Hematopoietic multipotent progenitor cell treated with erythropoietin and hydrocortisone succinate and interleukin-3 and kit ligand, for 8 days (in vitro differentiated cells): ENCODE measurements around the gene ZFAND2B.

Experiments
- DNase-seq: peaks from one replicate; pipeline ENCODE4 v3.0.0-alpha.2; 2015

ZFAND2B gene

DNA sequence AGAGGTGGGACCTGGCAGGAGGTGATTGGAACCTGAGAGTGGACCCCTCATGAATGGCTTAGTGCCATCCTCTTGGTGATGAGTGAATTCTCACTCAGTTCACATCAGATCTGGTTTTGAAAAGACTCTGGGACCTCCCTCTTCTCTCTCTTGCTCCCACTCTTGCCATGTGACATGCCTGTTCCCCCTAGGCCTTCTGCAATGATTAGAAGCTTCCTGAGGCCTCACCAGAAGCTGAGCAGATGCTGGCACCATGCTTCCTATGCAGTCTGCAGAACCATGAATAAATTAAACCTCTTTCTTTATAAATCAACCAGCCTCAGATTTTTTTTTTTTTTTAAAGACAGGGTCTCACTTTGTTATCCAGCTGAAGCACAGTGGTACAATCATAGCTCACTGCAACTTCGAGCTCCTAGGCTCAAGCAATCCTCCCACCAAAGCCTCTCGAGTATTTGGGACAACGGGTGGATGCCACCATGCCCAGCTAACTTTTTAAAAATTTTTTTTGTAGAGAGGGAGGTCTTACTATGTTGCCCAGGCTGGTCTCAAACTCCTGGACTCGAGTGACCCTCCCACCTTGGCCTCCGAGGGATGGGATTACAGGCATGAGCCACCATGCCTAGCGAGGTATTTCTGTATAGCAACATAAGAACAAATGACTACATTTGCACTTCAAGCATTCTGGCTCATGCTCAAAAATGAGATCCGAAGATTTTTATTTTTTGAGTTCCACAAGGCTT is 2.0 kb upstream of the ZFAND2B start:
- DNase-seq, result no peak

GRCh38 chr2:219205165-219205538 is 1.4 kb upstream of the ZFAND2B start:
- peak; percentile 0 for DNase-seq

GRCh38 chr2:219205981-219206327 is 628 bp upstream of the ZFAND2B start:
- no peak for DNase-seq

GRCh38 chr2:219207134-219207883 is 727 bp downstream of the ZFAND2B start:
- DNase-seq, result peak; percentile 1

DNA sequence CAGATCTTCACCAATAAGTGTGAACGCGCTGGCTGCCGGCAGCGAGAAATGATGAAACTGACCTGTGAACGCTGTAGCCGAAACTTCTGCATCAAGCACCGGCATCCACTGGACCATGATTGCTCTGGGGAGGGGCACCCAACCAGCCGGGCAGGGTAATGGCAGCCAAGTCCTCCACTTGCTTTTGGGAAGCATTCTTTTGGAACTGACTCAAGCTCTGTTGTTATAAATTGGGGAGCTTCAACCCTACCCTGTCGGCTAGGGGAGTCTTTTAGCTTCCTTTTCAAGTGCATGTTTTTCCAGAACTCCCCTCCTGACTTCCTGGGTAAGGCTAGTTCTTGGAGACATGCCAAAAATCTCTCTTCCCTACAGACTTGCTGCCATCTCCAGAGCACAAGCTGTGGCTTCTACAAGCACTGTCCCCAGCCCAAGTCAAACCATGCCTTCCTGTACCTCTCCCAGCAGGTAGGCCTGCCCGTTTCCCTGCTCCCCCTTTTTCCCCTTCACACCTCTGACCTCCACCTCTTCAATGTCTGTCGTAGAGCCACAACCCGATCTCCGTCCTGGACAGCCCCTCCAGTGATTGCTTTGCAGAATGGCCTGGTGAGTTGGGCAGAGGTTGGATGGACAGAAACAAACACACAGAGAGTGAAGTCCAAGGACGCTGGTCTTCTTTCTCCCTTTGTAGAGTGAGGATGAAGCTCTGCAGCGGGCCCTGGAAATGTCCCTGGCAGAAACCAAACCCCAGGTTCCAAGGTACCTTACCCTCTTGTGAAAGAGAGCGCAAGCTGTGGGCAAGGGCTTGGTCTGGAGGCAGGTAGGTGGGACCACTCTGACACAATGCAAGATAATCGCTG is 1.5 kb downstream of the ZFAND2B start:
- peak; percentile 2 for DNase-seq

GRCh38 chr2:219209236-219210195 is 2.9 kb downstream of the ZFAND2B start:
- DNase-seq, result no peak

GRCh38 chr2:219210196-219210885 is 3.8 kb downstream of the ZFAND2B start:
- DNase-seq, result no peak

GRCh38 chr2:219210886-219211362 is 4.3 kb downstream of the ZFAND2B start:
- DNase-seq, result peak; percentile 0

DNA sequence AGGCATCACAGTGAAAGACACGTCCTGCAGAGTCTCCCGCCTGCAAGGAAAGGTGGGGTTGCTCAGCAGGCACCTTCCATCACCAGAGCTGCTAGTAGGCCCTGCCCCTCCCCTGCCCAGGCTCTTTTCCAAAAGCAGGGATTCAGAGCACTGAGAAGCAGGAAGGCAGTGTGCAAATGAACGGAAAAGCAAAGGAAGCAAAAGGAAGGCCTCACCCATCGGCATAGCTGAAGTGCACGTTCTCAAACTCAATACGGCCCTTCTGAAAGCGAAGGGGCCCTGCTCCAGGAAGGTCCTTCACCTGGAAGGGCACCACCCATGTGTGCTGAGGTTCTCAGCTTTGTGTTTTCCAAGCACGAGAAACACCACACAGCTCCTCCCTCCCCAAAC is 6.4 kb downstream of the ZFAND2B start:
- no peak for DNase-seq

DNA sequence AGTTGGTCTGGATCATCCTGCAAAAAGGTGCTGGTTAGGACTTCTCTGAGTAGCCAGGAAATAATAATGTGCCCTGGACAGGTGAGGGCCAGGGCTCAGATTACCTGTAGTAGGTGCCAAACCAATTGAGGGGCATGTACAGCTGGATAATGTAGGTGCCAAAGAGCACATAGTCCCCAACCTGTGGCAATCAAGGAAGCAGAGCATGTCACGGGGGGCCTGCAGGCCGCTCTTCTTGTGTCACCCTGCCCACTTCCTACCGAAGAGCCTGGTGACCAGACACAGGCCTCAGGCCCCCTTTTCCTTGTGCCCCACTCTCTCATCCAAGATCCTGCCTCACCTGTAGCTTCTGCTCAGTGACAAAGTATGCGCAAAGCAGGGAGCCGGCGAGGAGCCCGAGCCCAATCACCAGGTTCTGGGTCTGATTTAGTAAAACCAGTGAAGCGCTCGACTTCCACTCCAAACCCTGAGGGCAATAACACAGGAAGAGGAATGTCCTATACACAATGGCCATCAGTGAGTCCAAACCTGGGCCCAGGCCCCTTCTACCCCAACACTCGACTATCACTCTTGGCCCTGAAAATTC is 7.0 kb downstream of the ZFAND2B start:
- no peak for DNase-seq

DNA sequence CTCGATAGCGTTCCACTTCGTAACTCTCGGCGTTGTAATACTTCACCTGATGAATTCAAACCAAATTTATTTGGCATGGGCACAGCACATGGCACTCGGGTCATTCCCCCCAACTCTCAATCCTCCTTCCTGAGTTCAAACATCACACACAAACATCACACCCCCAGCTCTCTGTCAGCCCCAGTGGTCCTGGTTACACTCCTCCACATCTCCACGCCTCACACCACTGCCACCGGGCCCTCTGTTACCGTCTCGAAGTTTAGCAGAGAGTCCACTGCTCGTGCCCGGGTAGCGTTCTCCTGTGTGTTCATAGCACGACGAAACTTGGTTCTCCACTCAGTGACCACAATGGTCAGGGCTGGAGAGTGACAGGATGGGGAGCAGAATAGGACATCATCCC is 7.6 kb downstream of the ZFAND2B start:
- no peak for DNase-seq

- DNase-seq, result no peak
Observed at GRCh38 chr2:219214786-219215185, 8.2 kb downstream of the ZFAND2B start.

- no peak for DNase-seq
Observed at GRCh38 chr2:219215871-219216534, 9.4 kb downstream of the ZFAND2B start.

DNA sequence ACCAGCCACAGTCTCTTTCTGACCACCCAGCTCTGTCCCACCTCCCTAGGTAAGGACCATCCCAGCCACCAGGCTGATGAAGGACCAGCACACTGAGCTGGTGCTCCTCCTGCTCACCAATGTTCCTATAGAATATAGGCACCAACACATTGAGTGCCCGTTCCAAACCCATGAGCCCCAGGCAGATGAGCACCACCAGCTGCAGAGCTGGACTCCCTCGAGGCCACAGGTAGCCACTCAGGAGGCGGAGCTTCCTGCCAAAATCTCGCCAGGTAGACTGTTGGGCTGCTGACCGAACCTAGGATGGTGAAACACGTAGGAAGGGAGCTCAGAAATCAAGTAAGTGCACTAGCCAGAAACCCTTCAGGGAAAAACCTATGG is 9.9 kb downstream of the ZFAND2B start:
- DNase-seq, result no peak

GRCh38 chr2:219218217-219218731 is 11.7 kb downstream of the ZFAND2B start:
- peak; percentile 69 for DNase-seq

- peak; percentile 97 for DNase-seq
Observed at GRCh38 chr2:219218732-219219701, 12.4 kb downstream of the ZFAND2B start, which contains the start of gene ABCB6. Gene ABCB6 (minus strand): TSS chr2:219218958. CDS start chr2:219218673, 285 bp downstream.

DNA sequence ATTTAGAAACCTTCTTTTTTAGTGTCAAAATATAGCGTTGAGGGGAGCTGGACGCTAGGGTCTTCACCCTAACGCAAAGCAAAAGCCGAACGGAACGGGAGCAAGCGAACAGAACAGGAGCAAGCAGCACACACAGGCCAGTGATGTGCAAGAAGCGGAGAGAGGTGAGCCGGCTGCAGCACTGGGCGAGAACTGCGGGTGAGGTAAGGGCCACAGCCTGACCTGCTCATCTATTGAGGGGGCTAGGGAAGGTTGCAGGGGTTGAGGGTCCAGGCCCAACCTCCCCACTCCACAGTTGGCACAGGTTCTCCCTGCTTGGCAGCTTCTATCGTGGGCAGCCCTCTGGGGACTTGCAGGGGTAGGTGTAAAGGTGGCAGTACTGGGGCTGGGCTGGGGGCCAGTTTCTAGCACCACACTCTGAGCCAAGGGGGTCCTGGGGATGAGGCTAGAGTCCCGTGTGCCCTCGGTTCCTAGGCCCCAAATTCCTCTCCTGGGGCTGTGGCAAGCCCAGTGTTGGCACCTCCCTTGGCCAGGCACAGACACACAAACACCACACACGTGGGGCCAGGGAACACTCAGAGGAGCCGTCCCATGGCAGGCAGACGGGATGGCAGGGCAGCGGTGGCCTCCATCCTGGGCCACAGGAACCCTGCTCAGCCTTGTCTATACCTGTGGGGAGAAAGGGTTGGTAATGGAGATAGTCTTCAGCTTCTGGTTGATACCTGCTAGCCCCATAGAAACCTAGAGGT is 13.4 kb downstream of the ZFAND2B start:
- DNase-seq, result no peak
